Astrocyte of the cerebellum (primary cell): Measurements from ENCODE around the gene FAAP100.

Experiments used
- DNase-seq: peaks from one replicate; pipeline ENCODE4 v3.0.0-alpha.2; 2011; ENCODE audit warnings: low read depth
- H3K4me3 ChIP-seq: 2 replicates; pipeline ENCODE4 v1.5.1; 2011; ENCODE audit warnings: mild to moderate bottlenecking, low read depth, low read length, moderate library complexity
- in situ Hi-C: cut with HindIII; loops from 2 replicates; pipeline ENCODE4 v1.10.0; 2017; ENCODE audit warnings: low sequenced_read_pairs
- TF ChIP-seq, protein P1 (sequence below): IDR thresholded peaks from 2 replicates; pipeline ENCODE4 v1.5.1; 2012; ENCODE audit warnings: low read length, low read depth, moderate library complexity, mild to moderate bottlenecking; ENCODE audit errors: missing control alignments

FAAP100 gene

DNA sequence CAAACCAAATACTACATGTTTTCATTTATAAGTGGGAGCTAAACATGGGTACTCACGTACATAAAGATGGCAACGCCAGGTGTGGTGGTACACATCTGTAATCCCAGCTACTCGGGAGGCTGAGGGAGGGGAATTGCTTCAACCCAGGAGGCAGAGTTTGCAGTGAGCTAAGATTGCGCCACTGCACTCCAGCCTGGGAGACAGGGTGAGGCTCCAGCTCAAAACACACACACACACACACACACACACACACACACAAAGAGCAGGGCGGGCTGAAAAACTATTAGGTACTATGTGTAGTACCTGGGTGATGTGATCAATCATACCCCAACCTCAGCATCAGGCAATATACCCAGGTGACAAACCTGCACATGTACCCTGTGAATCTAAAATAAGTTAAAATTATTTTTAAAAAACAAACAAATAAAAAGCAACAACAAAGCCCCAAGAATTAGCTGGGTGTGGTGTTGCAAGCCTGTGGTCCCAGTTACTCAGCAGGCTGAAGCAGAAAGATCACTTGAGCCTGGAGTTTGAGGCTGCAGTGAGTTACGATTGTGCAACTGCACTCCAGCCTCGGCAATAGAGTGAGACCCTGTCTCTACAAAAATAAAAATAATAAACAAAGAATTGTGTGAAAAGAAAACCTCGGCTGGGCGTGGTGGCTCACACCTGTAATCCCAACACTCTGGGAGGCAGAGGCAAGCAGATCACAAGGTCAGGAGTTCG is 11.9 kb upstream of the FAAP100 start:
- no peak for DNase-seq
- H3K4me3 ChIP-seq, result no peak overlapping the region
- in situ Hi-C loops, result no loop called here

DNA sequence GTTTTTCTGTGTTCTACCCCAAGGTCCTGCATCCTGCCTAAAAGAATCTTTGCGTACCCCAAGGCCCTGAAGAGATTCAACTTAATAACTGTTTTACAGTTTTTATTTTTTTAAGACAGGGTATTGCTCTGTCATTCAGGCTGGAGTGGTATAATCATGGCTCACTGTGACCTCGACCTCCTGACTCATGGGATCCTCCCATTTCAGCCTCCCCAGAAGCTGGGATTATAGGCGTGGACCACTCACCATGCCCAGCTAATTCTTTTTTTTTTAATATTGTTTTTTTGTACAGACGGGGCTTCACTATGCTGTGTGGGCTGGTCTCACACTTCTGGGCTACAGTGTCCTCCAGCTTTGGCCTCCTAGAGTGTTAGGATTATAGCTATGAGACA is 9.3 kb upstream of the FAAP100 start:
- in situ Hi-C loops, result no loop called here
- DNase-seq, result no peak
- no peak overlapping the region for H3K4me3 ChIP-seq
- TF ChIP-seq, protein P1, sequence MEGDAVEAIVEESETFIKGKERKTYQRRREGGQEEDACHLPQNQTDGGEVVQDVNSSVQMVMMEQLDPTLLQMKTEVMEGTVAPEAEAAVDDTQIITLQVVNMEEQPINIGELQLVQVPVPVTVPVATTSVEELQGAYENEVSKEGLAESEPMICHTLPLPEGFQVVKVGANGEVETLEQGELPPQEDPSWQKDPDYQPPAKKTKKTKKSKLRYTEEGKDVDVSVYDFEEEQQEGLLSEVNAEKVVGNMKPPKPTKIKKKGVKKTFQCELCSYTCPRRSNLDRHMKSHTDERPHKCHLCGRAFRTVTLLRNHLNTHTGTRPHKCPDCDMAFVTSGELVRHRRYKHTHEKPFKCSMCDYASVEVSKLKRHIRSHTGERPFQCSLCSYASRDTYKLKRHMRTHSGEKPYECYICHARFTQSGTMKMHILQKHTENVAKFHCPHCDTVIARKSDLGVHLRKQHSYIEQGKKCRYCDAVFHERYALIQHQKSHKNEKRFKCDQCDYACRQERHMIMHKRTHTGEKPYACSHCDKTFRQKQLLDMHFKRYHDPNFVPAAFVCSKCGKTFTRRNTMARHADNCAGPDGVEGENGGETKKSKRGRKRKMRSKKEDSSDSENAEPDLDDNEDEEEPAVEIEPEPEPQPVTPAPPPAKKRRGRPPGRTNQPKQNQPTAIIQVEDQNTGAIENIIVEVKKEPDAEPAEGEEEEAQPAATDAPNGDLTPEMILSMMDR, result no peak

More for the DNA sequence above, 11.9 kb upstream of the FAAP100 start:
- TF ChIP-seq, protein P1, result no peak

DNA sequence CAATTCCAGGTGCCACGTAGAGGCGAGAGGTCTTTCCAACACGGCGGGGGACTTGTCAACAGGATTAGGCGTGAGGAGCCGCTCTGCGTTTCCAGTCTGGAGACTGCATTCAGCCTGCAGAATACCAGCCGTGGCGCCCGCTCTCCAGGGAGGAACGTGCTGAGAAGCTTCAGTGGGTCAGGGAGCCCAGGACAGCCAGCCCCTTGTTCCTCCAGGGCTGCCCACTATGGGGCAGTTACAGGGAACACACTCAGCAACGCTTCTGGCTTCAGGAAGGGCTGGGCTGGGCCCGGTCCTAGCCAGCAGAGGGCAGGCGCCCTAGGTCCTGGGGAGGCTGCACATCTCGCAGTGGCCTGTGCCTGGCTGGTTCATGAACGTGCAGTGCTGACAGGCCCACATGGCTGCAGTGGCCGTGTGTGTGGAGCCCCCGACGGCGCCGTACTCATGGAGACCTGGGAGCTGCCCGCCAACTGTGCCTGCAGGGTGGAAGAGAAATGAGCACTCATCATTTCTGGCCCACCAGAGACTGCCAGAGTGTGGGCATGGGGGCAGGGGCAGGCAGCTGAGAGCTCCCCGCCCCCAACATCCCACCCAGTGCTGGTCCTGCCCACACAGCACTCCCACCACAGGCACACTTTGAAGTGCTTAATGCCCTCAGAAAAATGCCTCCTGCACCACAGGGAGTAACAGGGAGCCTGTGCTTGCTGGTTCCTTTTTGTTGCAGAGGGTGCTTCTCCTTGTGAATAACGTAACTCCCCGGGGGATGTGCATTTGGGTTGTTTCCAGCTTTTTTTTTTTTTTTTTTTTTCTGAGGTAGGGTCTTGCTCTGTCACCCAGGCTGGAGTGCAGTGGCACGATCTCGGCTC is 7.0 kb upstream of the FAAP100 start:
- in situ Hi-C loops, result no loop called here
- TF ChIP-seq, protein P1, result peak; percentile 60
- no peak overlapping the region for H3K4me3 ChIP-seq
- no peak for DNase-seq

DNA sequence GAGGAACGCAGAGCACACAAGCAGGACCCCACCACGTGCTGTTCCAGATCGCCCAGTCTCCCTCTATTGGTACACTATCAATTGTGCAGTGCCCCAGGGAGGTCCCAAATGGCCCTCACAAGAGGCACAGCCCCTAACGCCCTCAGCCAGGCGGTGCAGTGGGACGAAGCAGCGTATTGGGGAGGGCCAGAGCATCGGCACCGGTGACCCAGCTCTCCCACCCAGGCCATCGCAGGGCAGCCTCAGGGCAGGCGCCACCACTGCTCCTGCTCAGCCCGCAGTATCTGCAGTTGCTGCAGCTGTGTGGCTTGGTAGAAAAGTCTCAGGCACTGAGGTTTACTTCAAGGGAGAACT is 5.9 kb upstream of the FAAP100 start:
- no peak overlapping the region for H3K4me3 ChIP-seq
- in situ Hi-C loops, result no loop called here
- TF ChIP-seq, protein P1, result no peak
- DNase-seq, result no peak

DNA sequence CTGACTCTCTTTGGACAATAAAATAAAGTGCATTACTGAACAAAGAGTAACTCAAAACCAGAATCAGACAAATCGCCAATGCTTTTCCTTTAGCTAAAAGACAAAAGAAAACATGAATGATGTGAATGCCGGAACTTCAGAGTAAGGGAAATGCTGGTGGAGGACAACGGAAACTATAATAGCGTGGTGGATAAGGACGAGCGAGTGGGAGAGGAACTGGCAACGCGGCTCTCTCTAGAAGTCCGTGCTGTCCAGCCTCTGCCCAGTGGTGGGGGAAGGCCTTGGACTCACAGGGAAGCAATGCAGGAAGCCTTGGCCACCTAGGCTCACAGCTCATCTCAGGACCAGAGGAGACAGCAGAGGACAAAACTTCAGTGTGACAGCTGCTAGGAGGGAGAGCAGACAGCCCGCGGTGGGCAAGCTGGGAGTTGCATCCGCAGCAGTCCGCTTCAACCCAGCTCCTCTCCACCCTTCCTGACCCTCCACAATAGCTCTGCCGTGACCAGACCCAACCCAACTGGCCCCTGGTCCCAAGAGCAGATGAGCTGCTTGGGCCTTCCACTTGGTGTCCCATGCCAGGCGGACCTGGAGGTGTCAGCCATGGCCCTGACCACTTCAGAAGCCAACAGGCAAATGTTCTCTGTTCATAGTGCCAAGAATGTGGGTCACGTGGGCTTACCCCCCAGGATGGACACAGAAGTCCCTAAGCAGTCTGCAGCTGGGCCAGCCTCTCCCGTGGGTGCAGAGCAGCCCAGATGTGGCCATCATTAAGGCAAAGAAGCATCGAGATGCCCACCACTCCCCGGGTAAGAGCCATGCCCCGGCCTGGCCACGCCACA is 5.3 kb upstream of the FAAP100 start:
- no peak overlapping the region for H3K4me3 ChIP-seq
- in situ Hi-C loops, result no loop called here
- no peak for DNase-seq
- TF ChIP-seq, protein P1, result no peak

DNA sequence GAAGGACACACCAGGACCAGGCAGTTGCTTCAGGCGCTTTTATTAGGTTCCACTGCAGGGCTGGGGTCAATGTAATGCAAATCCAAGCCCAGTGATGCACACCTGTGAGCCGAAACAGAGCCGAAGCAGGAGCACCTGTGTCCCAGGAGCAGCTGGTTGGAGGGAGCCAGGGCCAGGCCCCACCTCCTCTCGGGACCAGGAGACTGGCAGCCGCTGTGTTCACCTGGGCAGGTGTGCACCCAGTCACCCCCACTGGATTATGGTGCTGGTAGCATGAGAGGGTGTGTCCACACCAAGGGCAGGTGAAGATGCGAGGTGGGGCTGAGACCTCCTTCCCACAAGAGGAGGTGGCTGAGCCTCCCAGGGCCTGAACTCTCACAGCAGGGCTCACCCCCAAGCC is 4.7 kb upstream of the FAAP100 start:
- no peak overlapping the region for H3K4me3 ChIP-seq
- TF ChIP-seq, protein P1, result no peak
- in situ Hi-C loops, result no loop called here
- no peak for DNase-seq
